Gastroesophageal sphincter (tissue), 3 donors: ENCODE results near the gene FHIP2A.

Source experiments
- CTCF ChIP-seq, 4 experiments: fragments of 200-600 bp in 2 of 4; fragments of 450-650 bp in 2 of 4; sonication (generic) in 1 of 4; IDR thresholded peaks; one replicate each; pipeline ENCODE4 v1.5.1; 2017 to 2019; ENCODE audit warnings: antibody characterized with exemption in 4 of 4, mild to moderate bottlenecking in 2 of 4, moderate library complexity in 2 of 4
- POLR2A ChIP-seq, 2 donors: fragments of 450-650 bp; IDR thresholded peaks; one replicate each; pipeline ENCODE4 v1.6.1; 2017; ENCODE audit warnings: antibody characterized with exemption in 2 of 2, mild to moderate bottlenecking in 2 of 2, moderate library complexity in 1 of 2

- TF ChIP-seq CTCF (IDR thresholded peaks at IDR 0.05) (no peak), POLR2A (IDR thresholded peaks at IDR 0.05) (no peak)
These were observed 26.5 kb upstream of the FHIP2A start for GRCh38 chr10:114795039-114795438.
